SH-SY5Y (cell line): ENCODE data around the gene TMEM203.

Experiments used
- GATA2 ChIP-seq: IDR thresholded peaks from 2 replicates; pipeline ENCODE4 v1.6.1; 2011; ENCODE audit warnings: mild to moderate bottlenecking, low read depth, low read length
- GATA3 ChIP-seq: IDR thresholded peaks from 2 replicates; pipeline ENCODE4 v1.6.1; 2011; ENCODE audit warnings: low read depth, mild to moderate bottlenecking, low read length, moderate library complexity

Gene TMEM203

GRCh38 chr9:137191691-137192447 is 13.6 kb downstream of the TMEM203 start:
- TF ChIP-seq GATA3 (no peak), GATA2 (no peak)

DNA sequence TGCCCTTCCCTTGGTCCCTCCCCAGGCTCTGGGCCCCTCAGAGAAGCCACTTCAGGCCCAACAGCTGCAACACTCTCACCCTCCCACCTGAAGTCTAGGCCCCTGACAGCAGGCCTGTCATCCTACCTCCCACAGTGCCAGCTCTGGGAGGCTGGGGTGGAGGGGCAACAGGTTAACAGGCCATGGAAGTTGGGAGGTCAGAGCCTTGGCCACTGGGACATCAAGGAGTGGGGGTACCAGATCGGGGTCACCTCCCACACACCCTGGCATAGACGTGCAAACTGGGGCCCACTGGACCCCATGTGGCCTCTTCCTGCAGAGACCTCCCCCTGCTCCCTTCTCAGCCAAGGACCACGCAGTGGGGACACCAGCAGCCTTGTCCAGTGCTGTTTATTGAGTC is 14.2 kb downstream of the TMEM203 start:
- TF ChIP-seq GATA3 (no peak), GATA2 (no peak)

- TF ChIP-seq GATA3: no peak
- TF ChIP-seq GATA2: no peak
Observed at GRCh38 chr9:137190315-137190856, 15.1 kb downstream of the TMEM203 start.

DNA sequence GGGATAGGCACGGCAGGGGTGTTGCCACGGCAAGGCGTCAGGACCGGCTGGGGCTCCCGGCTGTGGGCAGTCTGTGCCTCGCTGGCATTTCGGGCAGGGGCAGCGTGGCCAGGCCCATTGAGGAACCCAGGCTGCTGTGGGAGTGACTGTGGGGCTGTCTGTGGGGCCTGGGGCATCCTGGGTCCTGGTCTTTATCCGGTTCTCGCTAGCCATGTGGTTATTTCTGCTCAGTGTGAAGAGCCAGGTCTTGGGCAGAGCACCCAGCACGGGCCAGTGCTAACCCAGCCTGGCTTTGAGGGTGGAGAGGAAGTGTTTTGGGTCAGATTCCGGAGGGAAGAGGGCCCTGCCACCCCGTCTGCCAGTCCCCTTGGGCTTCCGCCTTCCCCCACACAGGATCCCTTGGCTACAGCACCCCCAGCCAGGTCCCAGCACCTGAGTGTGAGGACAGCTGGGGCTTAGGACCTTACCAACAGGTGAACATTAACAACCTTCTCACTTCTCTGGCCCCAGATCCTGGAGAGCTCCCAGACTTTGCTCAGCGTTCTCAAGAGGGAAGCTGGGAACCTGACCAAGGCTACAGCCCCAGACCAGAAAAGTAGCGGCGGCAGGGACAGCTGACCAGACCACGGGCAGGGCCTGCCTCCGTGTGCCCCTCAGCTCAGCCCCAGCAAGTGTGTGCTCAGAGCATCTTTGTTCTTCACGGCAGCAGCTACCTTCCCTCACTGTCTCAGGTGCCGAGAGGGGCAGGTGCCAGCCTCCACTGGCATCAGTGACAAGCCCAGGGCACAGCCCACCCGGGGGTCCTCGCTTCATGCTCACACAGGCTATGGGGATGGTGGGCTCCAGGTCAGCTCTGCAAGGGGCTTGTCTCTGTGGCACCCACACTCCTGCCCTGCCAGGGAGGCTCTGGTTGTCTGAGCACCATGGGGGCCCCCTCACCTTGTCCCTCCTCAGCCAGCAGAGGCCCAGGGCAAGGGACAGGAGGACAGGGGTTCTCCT is 15.9 kb downstream of the TMEM203 start:
- TF ChIP-seq GATA2 (no peak), GATA3 (no peak)

- TF ChIP-seq GATA3 (no peak), GATA2 (no peak)
Observed at GRCh38 chr9:137188490-137189296, 16.8 kb downstream of the TMEM203 start, which contains the start of the genes ANAPC2 and SSNA1. TSS of gene ANAPC2 (minus strand) at chr9:137188560. CDS start at chr9:137188532, 28 bp downstream. TSS of gene SSNA1 (plus strand) at chr9:137188676. CDS start at chr9:137188727, 51 bp downstream.

DNA sequence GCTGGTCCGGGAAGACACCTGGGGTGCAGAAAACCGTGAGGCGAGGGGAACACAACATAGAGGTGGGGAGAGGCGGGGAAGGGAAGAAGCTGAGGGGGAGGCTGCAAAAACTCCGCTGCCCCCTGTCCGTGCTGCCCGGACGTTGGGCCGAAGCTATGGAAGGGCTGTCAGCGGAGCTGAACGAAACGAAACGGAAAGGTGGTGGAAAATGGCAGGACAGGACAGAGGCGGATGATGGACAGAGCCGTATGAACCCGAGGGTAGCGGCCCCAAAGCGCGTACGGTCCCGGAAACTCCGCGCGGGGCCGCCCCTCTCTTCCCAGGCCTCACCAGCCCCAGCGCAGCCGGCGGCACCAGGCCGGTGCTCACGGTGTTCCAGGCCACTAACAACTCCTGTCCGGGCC is 17.4 kb downstream of the TMEM203 start:
- TF ChIP-seq GATA2 (no peak), GATA3 (no peak)

DNA sequence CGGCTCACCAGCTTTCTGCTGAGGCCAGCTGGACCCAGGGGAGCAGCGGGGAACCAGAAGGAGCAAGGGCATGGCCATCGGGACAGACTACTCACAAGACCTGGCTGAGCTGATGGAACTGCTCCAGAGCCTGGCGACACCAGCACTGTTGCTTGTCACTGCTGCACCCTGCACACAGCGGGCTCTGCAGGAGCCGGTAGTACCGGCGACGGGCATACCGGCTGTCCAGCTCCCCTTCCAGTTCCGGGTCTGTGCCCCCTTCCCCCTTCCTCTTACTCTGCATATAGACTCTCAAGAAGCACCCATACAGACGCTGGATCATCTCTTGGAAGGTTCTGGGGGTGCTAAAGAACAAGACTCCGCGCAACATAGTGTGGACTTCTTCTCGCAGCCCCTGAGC is 18.1 kb downstream of the TMEM203 start:
- TF ChIP-seq GATA3 (no peak), GATA2 (no peak)

DNA sequence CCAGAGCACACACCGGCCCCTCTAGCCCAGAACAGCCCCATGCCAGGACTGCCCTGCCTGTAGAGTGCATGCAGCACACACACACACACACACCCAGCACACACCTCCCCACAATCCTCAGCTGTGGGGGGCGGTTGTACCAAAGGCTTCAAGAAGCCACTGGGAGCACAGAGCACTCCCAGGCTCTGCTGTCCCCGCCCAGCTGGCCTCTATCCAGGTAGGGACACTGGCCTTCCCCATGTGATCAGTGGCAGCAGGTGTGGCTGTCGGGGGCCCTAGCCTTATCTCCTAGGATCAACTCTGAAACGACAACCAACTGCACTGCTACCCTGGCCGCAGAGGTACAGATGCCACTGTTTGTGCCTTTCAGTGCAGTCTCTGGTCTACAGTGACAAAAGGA is 19.1 kb downstream of the TMEM203 start:
- TF ChIP-seq GATA2: no peak

DNA sequence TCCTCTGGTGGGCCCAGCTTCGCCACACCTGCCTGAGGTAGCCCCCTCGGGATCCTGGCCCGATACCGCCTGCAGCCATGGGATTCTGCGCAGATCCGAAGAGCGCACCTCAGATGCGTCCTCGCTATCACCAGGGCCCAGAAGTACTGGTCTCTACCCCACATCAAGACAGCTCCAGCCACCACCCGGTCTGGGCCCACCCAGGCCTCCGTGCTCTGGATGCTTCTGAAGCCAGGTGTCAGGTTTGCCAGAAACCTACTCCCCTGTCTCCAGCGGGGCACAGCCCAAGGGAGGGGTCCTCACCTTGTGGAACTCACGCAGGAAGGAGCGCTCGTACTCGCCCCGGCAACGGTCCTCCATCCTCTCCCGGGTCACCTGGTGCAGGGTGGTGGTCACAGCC is 19.5 kb downstream of the TMEM203 start:
- TF ChIP-seq GATA2 (no peak), GATA3 (no peak)

DNA sequence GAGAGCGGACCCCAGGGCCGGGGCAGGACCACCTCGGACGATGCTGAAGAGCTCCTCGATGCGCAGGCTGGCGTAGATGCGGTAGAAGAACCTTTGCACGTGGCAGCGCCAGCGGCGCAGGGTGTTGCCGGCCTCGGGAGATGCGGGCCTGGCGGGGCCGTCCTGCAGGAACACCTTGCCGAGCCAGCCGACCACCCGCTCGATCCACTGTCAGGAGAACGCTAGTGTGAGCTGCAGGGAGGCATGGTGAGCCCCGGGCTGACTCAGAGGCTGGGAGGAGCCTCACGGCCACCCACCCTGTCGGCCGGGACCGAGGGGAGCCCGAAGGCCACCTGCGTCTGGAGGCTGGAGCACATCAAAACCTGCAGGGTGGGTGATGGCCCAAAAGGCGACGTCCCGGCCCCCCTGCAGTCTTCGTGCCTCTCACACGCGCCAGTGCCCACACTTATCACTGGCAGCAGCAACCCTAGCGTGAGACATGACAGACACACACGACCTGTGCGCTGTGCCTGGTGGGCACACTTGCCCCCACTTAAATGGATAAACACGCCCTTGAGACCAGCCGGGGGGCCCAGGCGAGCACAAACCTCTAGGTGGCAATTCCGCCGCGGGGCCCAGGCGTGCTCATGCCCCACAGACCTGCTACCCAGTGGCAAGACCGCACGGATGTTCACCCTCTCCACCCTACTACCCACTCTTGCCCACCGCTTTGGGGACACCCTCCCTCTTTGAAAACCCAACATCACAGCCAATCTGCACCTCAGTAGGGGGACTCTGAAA is 20.4 kb downstream of the TMEM203 start:
- TF ChIP-seq GATA3 (no peak), GATA2 (no peak)

DNA sequence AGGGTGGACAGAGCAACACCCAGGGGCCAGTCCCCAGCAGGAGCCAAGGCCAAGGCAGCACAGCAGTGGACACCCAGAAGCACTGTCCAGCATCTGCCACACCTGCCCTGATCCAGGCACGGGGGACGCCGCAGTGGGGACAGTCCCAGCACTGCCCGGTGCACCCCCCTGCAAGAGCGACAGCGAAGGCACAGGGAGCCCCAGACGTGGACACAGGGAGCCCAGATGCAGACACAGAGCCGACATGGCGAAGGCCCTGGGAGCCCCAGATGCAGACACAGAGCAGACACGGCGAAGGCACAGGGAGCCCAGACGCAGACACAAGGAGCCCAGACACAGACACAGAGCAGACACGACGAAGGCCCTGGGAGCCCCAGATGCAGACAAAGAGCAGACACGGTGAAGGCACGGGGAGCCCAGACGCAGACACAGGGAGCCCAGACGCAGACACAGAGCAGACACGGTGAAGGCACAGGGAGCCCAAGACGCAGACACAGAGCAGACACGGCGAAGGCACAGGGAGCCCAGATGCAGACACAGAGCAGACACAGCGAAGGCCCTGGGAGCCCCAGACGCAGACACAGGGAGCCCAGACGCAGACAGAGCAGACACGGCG is 21.4 kb downstream of the TMEM203 start:
- TF ChIP-seq GATA3 (no peak), GATA2 (no peak)

GRCh38 chr9:137182836-137183235 is 22.6 kb downstream of the TMEM203 start:
- TF ChIP-seq GATA2 (no peak), GATA3 (no peak)

DNA sequence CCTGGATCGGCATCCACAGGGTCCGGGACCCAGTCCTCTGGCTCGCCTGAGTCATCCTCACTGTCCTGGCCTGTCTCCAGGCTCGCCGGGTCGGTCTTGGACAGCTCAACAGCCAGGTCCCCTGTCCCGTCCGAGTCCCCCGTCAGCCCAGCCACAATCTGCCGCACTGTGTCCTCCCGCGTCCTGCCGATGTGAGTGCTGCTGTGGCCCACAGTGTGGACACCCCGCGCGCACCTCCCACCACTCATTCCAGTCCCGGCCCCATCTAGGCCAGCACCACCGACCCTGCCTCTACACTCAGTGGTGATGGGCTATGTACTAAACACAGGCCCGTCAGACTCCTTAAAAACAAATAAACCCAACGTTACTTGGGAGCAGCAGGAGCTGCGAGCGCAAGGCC is 23.8 kb downstream of the TMEM203 start:
- TF ChIP-seq GATA3 (no peak), GATA2 (no peak)
